ENCODE measurements around the gene EDC3.

GRCh38 chr15:74615508-74616365, 80.1 kb downstream of the EDC3 start, which contains the start of gene CLK3:
- TF ChIP-seq CTCF (conservative IDR thresholded peaks at IDR 0.05; ENCODE audit: low read depth in 2 of 2) (peak in 1 of 2 experiments; percentile 8; a peak in 1 of 4 replicates), REST (IDR thresholded peaks at IDR 0.05; ENCODE audit: unreplicated experiment) (no peak), JUNB (IDR thresholded peaks at IDR 0.05; ENCODE audit: unreplicated experiment) (no peak), EZH2 (IDR thresholded peaks at IDR 0.05; ENCODE audit: low read depth, unreplicated experiment) (no peak), POLR2AphosphoS5 (IDR thresholded peaks at IDR 0.05; ENCODE audit: low read depth) (peak; percentile 78), ZNF331 (CRISPR knock-in tag; IDR thresholded peaks at IDR 0.05; ENCODE audit: low read depth) (no peak), EZH2phosphoT487 (IDR thresholded peaks at IDR 0.05; ENCODE audit: unreplicated experiment) (no peak), CREB1 (CRISPR knock-in tag; IDR thresholded peaks at IDR 0.05; ENCODE audit: low read depth) (peak; percentile 96), ZNF462 (CRISPR knock-in tag; IDR thresholded peaks at IDR 0.05) (no peak), ETS1 (IDR thresholded peaks at IDR 0.05) (peak; percentile 73; the same call in 1 of the 2 replicates), ZNF114 (CRISPR knock-in tag; IDR thresholded peaks at IDR 0.05) (no peak), STAT1 (IDR thresholded peaks at IDR 0.05; ENCODE audit: unreplicated experiment) (no peak), NANOG (IDR thresholded peaks at IDR 0.05; ENCODE audit: borderline replicate concordance) (no peak)

Measured in GM23338 (cell line).